CD4-positive, alpha-beta T cell (primary cell): Measurements from ENCODE around the gene OR4E2. TPM values are rescaled to one million over a fixed set of nuclear protein-coding genes. Genes with fewer than 3 reads are reported as not detected.

ENCODE experiments used
- ATAC-seq: fragments of 200-7000 bp; cut with Tn5 transposase; one replicate; pipeline ENCODE4 v1.10.0; 2022; ENCODE audit warnings: mild to moderate bottlenecking; ENCODE audit not compliant: poor library complexity
- CTCF ChIA-PET: fragments of 350-600 bp; sonication (Branson Sonifier 250); formaldehyde crosslinking; loops from one replicate; lab custom pipeline; 2021; ENCODE audit warnings: antibody characterized with exemption, inconsistent platforms; lab: Charles Lee
- POLR2A ChIA-PET: fragments of 350-600 bp; sonication (Branson Sonifier 250); formaldehyde crosslinking; loops from one replicate; lab custom pipeline; 2021; ENCODE audit warnings: antibody characterized with exemption, inconsistent platforms; lab: Charles Lee
- DNase-seq, 14 experiments: peaks; one replicate each; pipeline ENCODE4 v3.0.0-alpha.2; 2013 to 2020; ENCODE audit warnings: mixed read lengths in 2 of 14
- H3K27ac ChIP-seq, 2 donors: one replicate each; pipeline versions ENCODE4 v1.5.1 to v1.7.0; 2013; ENCODE audit warnings: low read length in 2 of 2, low read depth in 1 of 2, mild to moderate bottlenecking in 1 of 2
- H3K27me3 ChIP-seq, 2 experiments: 1 replicate in 1 of 2; 2 replicates in 1 of 2; pipeline versions ENCODE4 v1.6.1 to v1.7.0; 2013; ENCODE audit warnings: low read length in 2 of 2, control low read depth in 1 of 2, mild to moderate bottlenecking in 1 of 2, moderate library complexity in 1 of 2; ENCODE audit not compliant: insufficient read depth in 2 of 2, control insufficient read depth in 1 of 2
- H3K36me3 ChIP-seq: one replicate; pipeline ENCODE4 v1.6.1; 2013; ENCODE audit warnings: low read length, control low read depth; ENCODE audit not compliant: insufficient read depth
- H3K4me1 ChIP-seq: one replicate; pipeline ENCODE4 v1.6.1; 2013; ENCODE audit warnings: low read length, control low read depth; ENCODE audit not compliant: insufficient read depth
- H3K4me3 ChIP-seq: one replicate; pipeline ENCODE4 v1.5.1; 2013; ENCODE audit warnings: mild to moderate bottlenecking, low read length, moderate library complexity
- H3K9me3 ChIP-seq, 2 experiments: 1 replicate in 1 of 2; 2 replicates in 1 of 2; pipeline versions ENCODE4 v1.6.1 to v1.7.0; 2013; ENCODE audit warnings: low read length in 2 of 2, mild to moderate bottlenecking in 2 of 2, control low read depth in 1 of 2, moderate library complexity in 1 of 2; ENCODE audit not compliant: control insufficient read depth in 1 of 2, insufficient read depth in 1 of 2
- H3K27ac Mint-ChIP-seq: one replicate; pipeline ENCODE4 v1.8.0; 2020; ENCODE audit warnings: mixed read lengths
- H3K27me3 Mint-ChIP-seq: one replicate; pipeline ENCODE4 v1.8.0; 2021; ENCODE audit warnings: mixed read lengths
- H3K36me3 Mint-ChIP-seq: one replicate; pipeline ENCODE4 v1.8.0; 2021; ENCODE audit warnings: low read depth, mixed read lengths
- H3K4me1 Mint-ChIP-seq: one replicate; pipeline ENCODE4 v1.8.0; 2021; ENCODE audit warnings: low read depth, mixed read lengths
- H3K4me3 Mint-ChIP-seq: one replicate; pipeline ENCODE4 v1.8.0; 2020; ENCODE audit warnings: mild to moderate bottlenecking, mixed read lengths
- H3K9me3 Mint-ChIP-seq: one replicate; pipeline ENCODE4 v1.8.0; 2020; ENCODE audit warnings: mixed read lengths
- intact Hi-C, 2 experiments: fragments of 100-400 bp; cut with DNase I in 1 of 2; cut with micrococcal nuclease in 1 of 2; formaldehyde crosslinking; loops; one replicate each; pipeline versions ENCODE4 v1.15.1 to v1.9.0; 2023 to 2025; cut with DNase I, micrococcal nuclease
- total RNA-seq, 174 experiments: library from RNA in 2 of 174; stranded (reverse) in 2 of 174; gene quantifications; one replicate each; pipeline ENCODE4 v1.2.3 and lab custom pipeline; 2021 to 2026
- TF ChIP-seq, protein P1 (sequence below): fragments of 200-600 bp; IDR thresholded peaks from one replicate; pipeline ENCODE4 v1.8.0; 2022; ENCODE audit warnings: antibody characterized with exemption, mild to moderate bottlenecking

Gene OR4E2
- total RNA-seq, 2 experiments from 2014 or later: not detected

DNA sequence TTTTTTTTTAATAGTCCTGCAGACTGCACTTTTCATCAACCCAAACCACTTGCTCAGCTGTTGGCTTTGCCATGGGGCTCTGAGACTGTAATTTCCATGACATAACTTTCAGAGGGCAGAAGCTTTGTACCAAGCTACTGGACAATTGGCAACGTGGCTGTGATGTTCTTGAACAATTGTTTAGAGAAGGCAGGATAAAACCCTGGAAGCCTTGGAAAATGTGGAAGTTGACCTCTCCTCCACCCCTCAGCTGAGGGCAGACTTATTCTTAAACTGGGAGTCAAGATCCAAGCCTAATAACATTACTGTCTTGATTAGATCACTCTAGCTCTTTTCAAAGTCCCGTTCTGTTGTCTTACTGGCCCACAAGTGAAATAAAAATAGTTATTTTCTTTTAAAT is 17.7 kb downstream of the OR4E2 start:
- ATAC-seq (no peak), DNase-seq (no peak)
- Mint-ChIP-seq H3K9me3 (no peaks in the 10 kb centered on the region), H3K27me3 (peaks cover 41% of the 10 kb centered on the region), H3K4me3 (no peak overlapping the region), H3K4me1 (no peaks in the 10 kb centered on the region), H3K27ac (no peak overlapping the region), H3K36me3 (no peaks in the 10 kb centered on the region)
- intact Hi-C loops: no loop called here
- TF ChIP-seq, protein P1, sequence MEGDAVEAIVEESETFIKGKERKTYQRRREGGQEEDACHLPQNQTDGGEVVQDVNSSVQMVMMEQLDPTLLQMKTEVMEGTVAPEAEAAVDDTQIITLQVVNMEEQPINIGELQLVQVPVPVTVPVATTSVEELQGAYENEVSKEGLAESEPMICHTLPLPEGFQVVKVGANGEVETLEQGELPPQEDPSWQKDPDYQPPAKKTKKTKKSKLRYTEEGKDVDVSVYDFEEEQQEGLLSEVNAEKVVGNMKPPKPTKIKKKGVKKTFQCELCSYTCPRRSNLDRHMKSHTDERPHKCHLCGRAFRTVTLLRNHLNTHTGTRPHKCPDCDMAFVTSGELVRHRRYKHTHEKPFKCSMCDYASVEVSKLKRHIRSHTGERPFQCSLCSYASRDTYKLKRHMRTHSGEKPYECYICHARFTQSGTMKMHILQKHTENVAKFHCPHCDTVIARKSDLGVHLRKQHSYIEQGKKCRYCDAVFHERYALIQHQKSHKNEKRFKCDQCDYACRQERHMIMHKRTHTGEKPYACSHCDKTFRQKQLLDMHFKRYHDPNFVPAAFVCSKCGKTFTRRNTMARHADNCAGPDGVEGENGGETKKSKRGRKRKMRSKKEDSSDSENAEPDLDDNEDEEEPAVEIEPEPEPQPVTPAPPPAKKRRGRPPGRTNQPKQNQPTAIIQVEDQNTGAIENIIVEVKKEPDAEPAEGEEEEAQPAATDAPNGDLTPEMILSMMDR: no peak
- peaks cover 0 to 10% of the 10 kb centered on the region in 2 experiments for H3K27me3 ChIP-seq
- H3K4me3 ChIP-seq: no peak overlapping the region
- H3K9me3 ChIP-seq: peaks cover 8 to 12% of the 10 kb centered on the region in 2 experiments
- no peaks in the 10 kb centered on the region for H3K4me1 ChIP-seq
- no peaks in the 10 kb centered on the region for H3K36me3 ChIP-seq
- H3K27ac ChIP-seq: no peak overlapping the region
- ChIA-PET CTCF (no interaction called here), POLR2A (no interaction called here)

DNA sequence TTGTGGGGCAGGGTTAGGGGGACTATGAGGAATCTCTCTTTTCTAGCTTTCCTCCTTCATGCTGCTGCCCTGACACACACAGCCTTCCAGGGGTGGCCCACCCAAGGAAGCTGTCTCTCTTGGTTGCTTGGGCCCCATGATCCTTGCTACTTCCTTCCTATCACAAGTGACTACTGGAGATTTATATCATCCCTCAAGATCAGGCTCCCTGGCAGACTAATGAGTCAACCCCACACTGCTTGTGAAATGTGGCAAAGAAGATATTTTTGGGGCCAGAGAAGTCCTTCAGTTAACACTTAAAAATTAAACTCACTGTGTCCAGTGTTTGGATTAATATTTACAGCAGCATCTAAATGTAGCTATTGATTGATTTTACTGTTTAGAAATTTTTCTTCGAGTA is 18.5 kb downstream of the OR4E2 start:
- H3K36me3 ChIP-seq: no peaks in the 10 kb centered on the region
- TF ChIP-seq, protein P1: no peak
- H3K9me3 Mint-ChIP-seq: peaks cover under 1% of the 10 kb centered on the region
- no peak overlapping the region for H3K27ac Mint-ChIP-seq
- ChIA-PET CTCF (no interaction called here), POLR2A (no interaction called here)
- H3K27me3 ChIP-seq: peaks cover 0 to 7% of the 10 kb centered on the region in 2 experiments
- peaks cover 41% of the 10 kb centered on the region for H3K27me3 Mint-ChIP-seq
- intact Hi-C loops: no loop called here
- no peaks in the 10 kb centered on the region for H3K4me1 Mint-ChIP-seq
- H3K4me3 ChIP-seq: no peak overlapping the region
- ATAC-seq: no peak
- H3K27ac ChIP-seq: no peak overlapping the region
- peaks cover under 1% of the 10 kb centered on the region for H3K36me3 Mint-ChIP-seq
- DNase-seq: no peak
- H3K9me3 ChIP-seq: peaks cover 10 to 12% of the 10 kb centered on the region in 2 experiments
- H3K4me1 ChIP-seq: no peaks in the 10 kb centered on the region
- H3K4me3 Mint-ChIP-seq: no peak overlapping the region

DNA sequence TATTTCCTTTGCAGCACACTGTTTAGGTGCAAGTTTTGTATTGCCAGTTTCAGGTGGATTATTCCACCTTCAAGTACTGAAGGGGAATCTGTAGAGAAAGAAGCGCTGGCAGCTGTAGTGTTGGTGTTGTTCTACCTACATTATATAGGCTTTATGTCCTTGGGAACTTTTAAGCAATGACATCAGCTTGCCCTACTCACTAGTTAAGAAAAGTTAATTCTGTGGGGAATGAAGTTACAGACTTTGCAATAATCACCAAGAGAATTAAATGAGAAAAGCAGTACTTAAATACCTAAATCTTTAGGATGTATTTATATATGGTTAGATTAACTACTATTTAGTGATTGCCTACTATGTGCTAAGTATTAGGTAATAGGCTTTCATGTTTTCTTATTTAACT is 20.1 kb downstream of the OR4E2 start, which contains the start of gene OR4E1:
TSS of gene OR4E1 (minus strand) at position 101 of the 400 bp plus-strand sequence. CDS start 2,883 bp downstream, outside the sequence.
- H3K4me3 ChIP-seq: no peak within 1 kb of the TSS
- H3K9me3 ChIP-seq: peaks cover 10 to 12% of the 10 kb centered on the region in 2 experiments
- TF ChIP-seq, protein P1: no peak
- peaks cover 4% of the 10 kb centered on the region for H3K9me3 Mint-ChIP-seq
- ATAC-seq (no peak), DNase-seq (no peak)
- H3K27ac Mint-ChIP-seq: no peak within 1 kb of the TSS
- H3K4me1 Mint-ChIP-seq: no peaks in the 10 kb centered on the region
- intact Hi-C loops: no loop called here
- peaks cover 4% of the 10 kb centered on the region for H3K36me3 Mint-ChIP-seq
- CTCF ChIA-PET: interaction anchor here (0.7 kb wide), 1 partner anchor 119 kb away, joined by 3 read pairs; no protein-coding TSS in a partner anchor
- no peaks in the 10 kb centered on the region for H3K4me1 ChIP-seq
- no peak within 1 kb of the TSS for H3K27ac ChIP-seq
- no peak within 1 kb of the TSS for H3K4me3 Mint-ChIP-seq
- POLR2A ChIA-PET: no interaction called here
- H3K27me3 Mint-ChIP-seq: peaks cover 52% of the 10 kb centered on the region
- no peaks in the 10 kb centered on the region for H3K36me3 ChIP-seq
- peaks cover 0 to 7% of the 10 kb centered on the region in 2 experiments for H3K27me3 ChIP-seq
